HG03103 (cell line): ENCODE measurements around the gene CXorf65.
A peak's percentile ranks its signal among the peaks of the same experiment; 100 is the strongest.

Source experiments
- ATAC-seq: cut with Tn5 transposase; IDR thresholded peaks from one replicate; pipeline ENCODE4 v1.9.1; 2021; ENCODE audit warnings: low read depth; ENCODE audit not compliant: unreplicated experiment

The CXorf65 gene

DNA sequence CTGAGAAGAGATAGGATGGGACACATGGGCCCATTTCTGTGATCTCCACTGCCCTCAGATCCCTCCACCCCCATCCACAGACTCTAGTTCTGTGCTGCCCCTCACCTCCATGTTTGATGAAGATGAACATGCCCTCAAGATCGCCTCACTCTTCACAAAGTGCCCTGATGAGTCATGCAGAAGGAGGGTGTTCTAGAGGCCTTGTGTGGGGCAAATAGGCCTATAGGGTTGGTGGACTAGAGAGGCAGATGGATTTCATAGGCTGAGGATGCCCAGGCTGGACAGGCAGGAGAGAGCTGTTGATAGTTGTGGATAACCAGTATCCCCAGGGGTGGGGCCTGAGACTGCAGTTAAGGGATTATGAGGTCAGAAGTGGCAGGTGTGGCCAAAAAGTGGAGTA is at the start of gene CXorf65:
TSS of gene CXorf65 (minus strand) at position 314 of the 400 bp plus-strand sequence. CDS start at position 130, 184 bp downstream.
- no peak for ATAC-seq

DNA sequence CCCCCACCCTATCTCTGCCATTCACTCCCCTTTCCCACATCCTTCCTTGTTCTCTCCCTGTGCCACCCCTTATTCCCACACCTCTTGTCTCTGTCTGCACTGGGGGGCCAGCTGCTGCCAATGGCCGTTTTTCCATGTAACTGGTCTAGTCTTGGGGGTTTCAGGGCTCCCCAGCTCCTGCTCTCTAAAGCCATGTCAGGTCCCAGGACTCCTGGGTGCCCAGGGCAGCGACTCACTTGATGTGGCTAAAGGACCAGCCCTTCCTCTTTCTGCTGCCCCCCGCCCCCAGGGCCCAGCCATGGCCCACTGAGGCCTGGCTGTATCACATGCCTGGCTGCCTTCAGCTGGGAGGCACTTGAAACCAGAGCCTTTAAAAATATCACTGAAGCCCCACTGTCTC is 48.1 kb upstream of the CXorf65 start:
- ATAC-seq, result no peak

DNA sequence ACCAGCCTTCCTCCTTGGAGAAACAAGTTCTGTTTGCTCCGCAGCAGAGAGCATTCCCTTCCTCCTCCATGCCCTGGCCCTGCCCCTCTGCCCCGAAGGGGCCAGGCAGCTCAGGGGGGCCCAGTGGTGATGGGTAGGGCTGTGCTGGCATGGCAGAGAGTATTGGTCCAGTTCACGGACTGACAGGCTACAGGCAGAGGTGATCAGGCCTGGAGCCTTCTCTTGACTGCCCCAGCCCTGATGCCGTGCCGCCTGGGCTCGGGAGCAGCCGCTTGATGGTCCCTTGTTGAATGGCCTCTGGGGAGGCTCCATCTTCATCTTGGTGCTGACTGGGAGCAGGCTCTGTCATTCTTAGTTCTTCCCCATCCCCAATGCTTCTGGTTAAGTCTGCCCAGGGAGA is 47.7 kb upstream of the CXorf65 start:
- no peak for ATAC-seq

DNA sequence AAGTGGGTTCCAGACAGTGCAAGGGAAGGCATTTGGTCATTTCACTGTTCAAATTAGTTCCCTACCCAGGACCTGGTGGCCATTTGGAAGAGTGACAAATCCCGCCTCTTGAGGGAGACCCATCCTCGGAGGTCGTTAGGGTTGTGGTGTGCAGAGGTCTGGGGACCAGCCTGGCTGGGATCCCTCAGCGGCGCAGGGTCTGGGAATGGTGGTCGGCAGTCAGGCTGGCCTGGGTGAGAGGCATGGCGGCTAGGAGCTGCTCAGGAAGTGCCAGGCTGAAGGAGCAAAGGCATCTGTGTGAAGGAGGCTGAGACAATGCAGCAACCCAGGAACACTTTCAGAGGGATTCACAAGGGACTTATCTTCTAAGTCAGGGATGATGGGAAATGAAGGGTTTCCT is 44.8 kb upstream of the CXorf65 start:
- no peak for ATAC-seq

DNA sequence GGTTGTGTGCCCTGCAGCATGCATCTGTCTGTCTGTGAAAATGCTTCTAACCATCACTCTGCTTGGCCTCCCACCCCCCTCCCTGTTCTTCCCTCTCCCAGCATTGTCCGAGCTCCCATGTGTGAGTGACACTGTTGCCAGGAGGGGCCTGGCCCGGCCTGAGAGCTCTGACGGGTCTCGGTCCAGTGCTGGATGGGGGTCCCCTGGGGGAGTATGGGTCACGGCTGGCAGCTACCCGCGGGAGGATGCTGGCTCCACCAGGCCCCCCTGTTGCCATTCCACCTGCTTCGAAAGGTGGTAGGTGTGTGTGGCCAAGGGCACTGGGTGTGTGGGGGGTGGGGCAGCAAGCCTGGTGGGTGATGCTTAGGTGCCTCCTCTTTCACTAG is 41.7 kb upstream of the CXorf65 start:
- ATAC-seq, result no peak

DNA sequence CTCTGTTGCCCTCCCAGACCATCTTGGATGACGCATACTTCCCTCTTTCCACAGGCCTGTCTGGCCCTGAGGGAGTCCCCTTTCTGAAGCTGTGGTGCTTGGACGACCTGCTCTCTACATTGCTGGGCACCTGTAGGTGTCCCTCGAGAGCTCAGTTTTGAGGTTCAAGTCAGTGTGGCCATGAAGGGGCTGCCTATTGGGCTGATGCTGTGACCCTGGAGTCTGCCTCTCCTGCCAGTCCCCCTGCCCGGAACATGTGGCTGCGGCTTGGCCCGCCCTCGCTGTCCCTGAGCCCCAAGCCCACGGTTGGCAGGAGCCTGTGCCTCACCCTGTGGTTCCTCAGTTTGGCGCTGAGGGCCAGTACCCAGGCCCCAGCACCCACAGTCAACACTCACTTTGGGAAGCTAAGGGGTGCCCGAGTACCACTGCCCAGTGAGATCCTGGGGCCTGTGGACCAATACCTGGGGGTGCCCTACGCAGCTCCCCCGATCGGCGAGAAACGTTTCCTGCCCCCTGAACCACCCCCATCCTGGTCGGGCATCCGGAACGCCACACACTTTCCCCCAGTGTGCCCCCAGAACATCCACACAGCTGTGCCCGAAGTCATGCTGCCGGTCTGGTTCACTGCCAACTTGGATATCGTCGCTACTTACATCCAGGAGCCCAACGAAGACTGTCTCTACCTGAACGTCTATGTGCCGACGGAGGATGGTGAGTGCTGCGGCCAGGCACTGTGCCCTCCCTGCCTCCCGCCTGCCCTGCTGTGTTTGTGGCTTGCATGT is 41.1 kb upstream of the CXorf65 start:
- no peak for ATAC-seq

DNA sequence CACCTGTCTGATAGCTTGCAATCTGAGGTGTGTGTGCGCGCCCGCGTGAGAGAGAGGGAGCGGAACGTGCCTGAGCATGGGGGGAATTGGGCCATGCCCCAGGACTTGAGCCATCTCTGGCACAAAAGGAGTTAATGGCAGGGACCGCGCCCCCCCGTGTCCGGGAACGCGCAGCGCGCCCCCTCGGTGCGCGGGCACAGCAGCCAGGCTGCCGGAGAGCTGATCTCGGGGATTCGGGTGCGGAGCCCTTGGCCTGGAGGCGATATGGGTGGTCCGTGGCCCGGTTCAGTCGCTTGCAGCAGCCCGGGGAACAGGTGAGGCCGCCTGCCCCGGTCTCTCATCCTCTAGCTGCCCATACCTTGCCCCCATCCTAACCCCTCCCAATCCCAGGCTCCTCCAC is 38.1 kb upstream of the CXorf65 start, which contains the start of gene NLGN3:
TSS of gene NLGN3 (plus strand) at position 191 of the 400 bp plus-strand sequence. CDS start 2,909 bp downstream, outside the sequence.
- no peak for ATAC-seq

DNA sequence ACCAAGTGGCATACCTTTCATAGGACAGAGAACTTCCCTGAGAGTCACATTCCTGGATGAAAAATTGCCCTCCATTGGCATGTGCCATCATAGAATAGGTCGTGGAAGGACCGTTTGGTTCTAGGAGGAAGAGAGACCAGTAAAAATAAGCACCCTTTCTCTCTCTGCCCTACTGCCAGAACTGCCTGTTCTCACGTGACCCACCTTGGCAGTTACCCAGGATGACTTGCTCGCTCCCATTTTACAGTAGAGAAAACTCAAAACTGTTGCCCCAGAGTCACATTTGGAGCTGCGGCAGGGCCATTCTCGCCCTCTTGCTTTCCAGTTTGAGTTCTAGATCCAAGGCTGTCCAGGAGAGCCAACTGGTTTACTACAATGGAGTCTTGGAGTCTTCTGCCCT is 37.0 kb upstream of the CXorf65 start:
- ATAC-seq, result no peak

DNA sequence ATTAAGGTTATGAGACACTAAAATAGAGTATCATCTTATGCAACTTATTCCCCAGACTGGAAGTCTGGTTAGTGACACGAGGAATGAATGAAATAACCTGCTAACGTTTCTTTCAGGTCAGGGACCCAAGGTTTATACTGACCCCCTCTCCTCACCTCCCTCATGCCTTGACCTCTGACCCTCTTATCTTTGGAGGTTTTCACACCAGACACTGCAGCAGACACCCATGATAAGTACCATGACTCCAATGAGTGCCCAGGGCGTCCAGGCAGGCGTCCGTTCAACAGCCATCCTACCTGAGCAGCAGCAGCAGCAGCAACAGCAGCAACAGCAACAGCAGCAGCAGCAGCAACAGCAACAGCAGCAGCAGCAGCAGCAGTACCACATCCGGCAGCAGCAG is 33.9 kb upstream of the CXorf65 start:
- no peak for ATAC-seq

DNA sequence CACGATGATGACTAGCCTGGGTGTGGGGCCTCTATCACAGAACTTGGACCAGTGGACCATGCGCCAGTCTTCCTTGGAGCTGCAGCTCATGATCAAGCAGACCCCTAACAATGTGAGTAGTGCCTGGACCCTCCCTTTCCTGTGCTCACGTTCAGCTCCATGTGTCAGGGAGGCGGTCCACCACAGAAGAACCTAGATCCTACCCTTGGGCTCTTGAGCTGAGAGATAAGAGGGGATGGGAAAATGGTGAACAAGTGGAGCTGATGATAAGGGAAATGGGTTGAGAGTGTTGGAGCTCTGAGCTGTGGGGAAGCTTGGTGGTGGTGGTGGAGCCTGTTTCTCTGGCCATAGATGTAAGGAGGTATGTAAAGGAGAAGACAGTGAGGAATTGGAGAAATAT is 25.0 kb upstream of the CXorf65 start:
- ATAC-seq, result no peak

DNA sequence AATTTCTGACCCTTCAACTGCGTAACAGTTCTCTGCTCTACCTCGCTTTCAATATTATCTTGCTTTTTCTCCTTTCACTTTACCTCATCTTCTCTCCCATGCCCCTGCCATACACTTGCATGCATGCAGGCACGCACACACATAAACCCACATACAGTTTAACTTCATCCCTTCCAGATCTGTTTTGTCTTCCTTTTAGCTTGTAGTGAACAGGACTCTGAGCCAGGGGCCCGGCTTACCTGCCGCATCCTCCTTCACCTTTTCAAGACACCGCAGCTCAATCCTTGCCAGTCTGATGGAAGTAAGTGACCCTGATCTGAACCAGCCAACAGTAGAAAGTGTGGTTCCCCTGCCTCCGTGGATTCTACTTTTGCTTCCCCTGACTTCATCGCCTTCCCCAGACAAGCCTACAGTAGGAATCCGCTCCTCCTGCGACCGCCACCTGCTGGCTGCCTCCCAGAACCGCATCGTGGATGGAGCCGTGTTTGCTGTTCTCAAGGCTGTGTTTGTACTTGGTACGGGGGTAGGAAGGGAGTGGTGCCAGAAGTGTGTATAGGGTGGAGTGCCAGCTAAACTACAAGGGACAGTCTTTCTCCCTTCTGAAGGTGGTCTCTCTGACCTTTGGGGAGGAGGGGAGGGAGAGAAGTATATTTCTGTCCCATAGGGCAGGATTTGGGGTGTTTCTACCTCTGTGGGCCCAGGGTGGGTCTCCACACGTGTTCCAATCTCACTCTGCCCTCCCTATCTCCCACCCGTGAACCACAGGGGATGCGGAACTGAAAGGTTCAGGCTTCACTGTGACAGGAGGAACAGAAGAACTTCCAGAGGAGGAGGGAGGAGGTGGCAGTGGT is 22.6 kb upstream of the CXorf65 start:
- no peak for ATAC-seq

DNA sequence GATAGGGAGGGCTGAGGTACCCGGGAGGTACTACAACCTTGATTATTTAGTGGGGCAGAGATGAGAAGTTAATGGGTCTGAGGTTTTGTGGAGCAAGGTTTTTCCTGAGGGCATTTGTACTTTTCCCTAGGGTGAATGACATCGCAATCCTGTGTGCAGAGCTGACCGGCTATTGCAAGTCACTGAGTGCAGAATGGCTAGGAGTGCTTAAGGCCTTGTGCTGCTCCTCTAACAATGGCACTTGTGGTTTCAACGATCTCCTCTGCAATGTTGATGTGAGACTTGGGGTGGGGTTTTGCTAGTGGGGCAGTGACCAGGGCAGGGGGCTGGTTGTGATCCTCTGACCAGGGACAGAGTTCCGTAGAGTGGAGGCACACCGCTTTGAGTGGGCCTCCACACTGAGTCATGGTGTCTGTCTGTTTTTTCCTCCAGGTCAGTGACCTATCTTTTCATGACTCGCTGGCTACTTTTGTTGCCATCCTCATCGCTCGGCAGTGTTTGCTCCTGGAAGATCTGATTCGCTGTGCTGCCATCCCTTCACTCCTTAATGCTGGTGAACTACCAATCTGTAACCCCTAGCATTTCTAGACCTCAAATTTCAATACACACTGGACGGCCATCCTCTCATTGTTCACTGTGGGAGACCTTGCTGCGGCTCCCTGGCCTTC is 21.8 kb upstream of the CXorf65 start:
- no peak for ATAC-seq

DNA sequence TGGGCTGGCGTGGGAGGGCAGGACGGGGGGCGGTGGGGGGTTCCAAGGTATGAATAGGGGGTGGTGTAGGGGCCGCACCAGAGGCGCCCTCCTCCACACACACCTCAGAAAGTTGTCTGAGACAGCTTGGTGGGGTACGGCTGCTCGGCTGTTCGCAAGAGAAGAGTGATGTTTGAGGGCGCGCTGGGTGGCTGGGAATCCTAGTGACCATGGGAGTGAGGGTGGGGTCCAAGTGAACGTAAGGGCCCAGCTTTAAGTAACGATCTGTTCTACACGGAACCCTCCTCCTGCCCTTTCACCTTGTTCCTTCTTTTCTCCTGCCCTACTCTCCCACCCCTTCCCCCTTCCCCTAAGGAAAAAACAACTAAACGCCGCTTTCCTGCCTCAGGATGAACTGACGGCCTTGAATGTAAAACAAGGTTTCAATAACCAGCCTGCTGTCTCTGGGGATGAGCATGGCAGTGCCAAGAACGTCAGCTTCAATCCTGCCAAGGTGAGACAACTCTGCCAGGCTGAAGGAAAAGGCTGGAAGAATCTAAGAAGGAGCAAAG is 12.5 kb upstream of the CXorf65 start:
- no peak for ATAC-seq

DNA sequence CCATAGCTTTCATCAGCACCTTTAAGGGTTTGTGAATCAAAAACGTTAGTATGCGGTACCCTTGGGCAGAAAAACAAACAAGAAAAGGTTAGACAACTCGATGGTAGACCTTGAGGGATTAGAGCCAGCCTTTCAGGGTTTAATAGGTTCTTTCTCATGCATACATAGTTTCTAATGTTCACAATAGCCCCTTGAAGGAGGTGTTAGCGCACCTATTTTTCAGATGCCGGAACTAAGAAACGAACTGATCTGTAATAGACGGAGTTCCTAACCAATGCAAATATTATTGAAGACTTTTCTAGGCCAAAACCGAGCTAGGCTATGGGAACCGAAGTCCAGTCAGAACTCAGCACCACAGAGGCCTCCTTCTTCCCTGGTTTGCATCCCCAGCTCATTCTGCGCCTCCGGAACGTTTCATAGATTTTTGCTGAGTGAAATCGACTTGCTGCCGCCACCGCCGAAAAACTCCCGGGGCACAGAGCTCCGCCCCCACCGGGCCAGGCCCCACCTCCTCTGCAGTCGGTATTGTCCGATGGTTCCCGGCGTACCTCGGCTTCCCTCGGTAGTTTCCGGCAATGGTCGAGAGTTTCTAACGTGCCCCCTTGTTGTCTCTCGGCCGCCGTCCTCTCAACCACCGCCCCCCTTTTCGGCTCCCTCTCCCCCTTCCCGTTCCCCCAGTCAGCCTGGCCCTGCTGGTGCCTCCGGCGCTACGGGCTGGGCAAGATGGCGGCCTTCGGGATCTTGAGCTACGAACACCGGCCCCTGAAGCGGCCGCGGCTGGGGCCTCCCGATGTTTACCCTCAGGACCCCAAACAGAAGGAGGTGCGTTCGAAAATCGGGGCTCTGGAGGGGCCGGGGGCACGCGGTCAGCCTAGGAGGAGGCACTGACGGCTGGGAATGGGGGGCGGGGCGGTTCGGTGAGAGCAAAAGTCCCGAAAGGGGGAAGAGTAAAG is 11.8 kb upstream of the CXorf65 start, which contains the start of gene MED12:
TSS of gene MED12 (plus strand) at position 565 of the 953 bp plus-strand sequence. CDS start at position 724, 159 bp downstream.
- peak; percentile 82 for ATAC-seq

DNA sequence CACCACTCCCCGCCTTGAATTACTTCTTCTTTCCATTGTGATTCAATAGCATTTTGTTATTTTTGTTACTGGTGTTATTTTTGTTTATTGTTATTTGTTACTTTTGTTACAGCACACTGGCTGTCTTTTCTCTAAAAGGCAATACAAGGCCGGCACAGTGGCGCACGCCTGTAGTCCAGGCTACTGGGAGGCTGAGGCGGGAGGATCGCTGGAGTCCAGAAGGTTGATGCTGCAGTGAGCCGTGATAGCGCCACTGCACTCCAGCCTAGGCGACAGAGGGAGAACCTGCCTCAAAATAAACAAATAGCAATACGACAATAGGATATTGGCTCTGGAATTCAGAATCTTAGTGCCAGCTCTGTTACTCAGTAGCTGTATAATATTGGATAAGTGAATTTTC is 10.8 kb upstream of the CXorf65 start:
- ATAC-seq, result no peak

DNA sequence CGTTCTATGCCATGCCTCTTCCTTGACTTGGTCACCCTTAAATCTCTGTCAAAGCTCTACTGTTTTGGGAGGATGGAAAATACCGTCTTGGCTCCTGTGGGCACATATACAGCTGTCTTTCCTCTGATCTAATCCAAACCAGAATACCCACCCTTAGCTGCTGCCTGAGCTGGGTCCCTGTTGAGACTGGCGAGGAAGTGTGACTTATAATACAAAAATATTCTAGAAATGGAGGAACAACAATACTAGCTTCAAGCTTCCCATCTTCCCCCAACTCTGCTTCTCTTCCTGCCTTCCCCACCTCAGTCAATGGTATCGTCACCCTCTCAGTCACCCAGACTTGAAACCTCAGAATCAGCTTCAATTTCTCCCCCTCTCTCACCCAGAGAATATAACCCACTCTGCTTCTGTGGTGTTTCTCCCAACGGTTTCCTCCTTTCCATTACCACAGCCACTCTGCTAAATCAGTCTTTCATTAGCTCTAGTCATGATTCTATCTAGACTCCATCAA is 5.4 kb upstream of the CXorf65 start:
- ATAC-seq, result no peak

DNA sequence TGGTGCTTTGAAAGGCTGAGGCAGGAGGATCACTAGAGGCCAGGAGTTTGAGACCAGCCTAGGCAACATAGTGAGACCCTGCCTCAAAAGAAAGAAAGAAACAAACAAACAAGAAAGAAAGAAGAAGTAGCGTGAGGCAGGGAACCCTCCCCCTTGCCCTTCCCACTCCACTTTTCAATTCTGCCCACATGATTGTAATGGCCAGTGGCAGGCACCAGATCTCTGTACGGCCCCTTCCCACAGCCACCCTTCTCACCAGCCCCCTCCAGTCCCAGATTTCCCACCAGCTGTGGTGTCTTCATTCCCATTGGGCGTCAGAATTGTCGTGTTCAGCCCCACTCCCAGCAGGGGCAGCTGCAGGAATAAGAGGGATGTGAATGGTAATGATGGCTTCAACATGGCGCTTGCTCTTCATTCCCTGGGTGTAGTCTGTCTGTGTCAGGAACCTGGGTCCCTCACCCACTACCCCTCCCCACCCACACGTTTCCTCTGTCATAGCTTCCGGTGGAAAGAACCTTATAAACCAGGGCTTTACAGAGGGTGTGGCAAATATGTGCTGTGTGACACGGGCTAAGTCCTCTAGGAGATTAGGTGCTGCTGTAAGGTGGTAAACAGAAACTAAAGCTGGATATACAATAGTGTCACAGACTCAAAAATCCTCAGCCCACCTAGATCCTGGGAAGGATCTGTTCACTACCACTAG is 4.8 kb upstream of the CXorf65 start, which contains the start of gene IL2RG:
TSS of gene IL2RG (minus strand) at position 437 of the 703 bp plus-strand sequence. CDS start at position 399, 38 bp downstream.
- peak; percentile 89 for ATAC-seq

DNA sequence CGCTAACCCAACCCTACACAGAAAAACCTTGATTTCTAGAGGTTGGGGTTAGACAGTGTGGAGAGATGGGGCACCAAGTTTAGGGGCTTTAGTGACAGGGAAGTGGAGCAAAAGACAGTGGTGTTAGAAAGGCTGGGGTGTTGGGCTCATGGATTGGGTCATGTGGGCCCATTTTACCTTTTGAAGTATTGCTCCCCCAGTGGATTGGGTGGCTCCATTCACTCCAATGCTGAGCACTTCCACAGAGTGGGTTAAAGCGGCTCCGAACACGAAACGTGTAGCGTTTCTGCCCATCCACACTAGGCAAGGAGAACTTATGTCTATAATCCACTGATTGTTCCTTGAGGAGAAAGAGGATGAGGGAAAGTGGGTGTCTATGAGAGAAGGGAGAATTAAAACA is 2.5 kb upstream of the CXorf65 start:
- ATAC-seq, result no peak
